DMS153 treated with DMSO at 0.1 percent for 48 hours (cell line): ENCODE measurements around the gene MAN1C1.
"Not testable (repeated sequence)": the region's sequence is repeated elsewhere in the genome, so short reads cannot be mapped to it uniquely, and the experiment has no call there.

Experiments used
- DNase-seq: peaks from one replicate; lab custom pipeline; 2025; ENCODE audit not compliant: unreplicated experiment; lab: John Stamatoyannopoulos, UW

The MAN1C1 gene

GRCh38 chr1:25583519-25584370 is 32.8 kb upstream of the MAN1C1 start:
- no peak for DNase-seq

DNA sequence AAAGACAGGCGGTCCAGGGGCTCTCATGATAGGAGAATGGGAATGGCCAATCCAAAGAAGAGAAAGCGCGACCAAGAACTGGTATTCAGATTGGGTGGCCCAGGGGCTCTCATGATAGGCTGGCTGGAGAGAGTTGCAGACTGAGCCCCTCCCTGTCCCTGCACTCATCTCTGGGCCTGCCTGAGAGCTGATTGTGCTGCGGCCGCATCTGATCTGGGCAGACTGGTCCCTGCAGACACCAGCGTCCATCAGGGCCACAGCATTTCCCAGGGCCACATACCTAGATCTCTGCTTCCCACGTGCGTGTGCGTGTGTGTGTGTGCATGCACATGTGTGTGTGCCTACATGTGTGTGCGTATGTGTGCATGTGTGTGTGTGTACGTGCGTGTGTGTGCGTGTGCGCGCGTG is 30.4 kb upstream of the MAN1C1 start:
- DNase-seq = no peak

GRCh38 chr1:25587290-25587689 is 29.3 kb upstream of the MAN1C1 start:
- no peak for DNase-seq

GRCh38 chr1:25588224-25588623 is 28.4 kb upstream of the MAN1C1 start:
- DNase-seq = not testable (repeated sequence)

GRCh38 chr1:25588786-25589185 is 27.8 kb upstream of the MAN1C1 start:
- DNase-seq = not testable (repeated sequence)

DNA sequence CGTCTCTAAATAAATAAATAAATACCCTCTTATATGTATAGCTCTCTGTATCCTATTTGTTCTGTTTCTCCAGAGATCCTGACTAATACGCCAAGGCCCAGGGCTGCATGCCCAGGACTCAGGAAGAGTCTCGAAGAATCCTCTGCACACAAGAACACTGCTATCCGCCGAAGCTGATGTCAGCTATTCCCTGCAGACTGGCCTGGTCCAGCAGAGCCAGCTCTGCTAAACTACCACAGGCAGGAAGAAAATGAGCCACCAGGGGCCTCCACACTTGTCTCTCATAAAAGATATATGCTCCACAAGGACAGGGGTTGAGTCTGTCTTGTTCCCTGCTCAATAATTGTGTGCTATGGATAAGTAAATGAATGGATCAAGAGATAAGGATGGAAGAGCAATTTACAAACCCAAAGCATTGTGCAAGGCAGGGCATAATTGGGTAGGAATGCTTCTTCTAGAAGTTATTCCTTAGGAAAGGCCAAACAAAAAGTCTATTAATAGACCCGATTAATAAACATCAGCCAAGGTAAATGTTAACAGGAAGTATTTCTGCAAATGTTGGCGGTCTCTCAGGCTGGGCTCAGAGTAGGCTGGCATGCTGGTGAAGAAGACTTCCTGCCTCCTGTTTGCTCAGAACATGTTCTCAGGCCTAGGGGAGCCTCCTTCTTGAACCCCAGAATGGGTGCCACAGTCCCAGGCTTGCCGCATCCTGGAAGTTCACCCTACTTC is 26.3 kb upstream of the MAN1C1 start:
- no peak for DNase-seq

DNA sequence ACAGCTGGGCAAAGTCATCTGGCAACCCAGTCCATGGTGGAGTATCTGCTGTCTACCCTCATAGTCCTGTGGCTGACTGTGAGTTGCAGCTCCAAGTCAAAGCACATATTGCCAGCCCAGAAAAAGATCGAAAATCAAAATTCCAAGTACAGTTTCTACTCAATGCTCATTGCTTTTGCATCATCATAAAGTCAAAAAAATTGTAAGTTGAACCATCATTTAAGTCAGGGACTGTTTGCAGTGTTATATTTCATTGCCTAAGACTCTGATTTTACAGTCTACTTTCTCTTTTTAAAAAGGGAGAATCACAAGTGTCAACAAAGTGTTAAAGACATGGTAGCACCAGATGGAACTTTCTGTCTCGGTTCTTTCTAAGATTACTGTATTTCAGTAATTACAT is 22.7 kb upstream of the MAN1C1 start:
- DNase-seq = no peak

DNA sequence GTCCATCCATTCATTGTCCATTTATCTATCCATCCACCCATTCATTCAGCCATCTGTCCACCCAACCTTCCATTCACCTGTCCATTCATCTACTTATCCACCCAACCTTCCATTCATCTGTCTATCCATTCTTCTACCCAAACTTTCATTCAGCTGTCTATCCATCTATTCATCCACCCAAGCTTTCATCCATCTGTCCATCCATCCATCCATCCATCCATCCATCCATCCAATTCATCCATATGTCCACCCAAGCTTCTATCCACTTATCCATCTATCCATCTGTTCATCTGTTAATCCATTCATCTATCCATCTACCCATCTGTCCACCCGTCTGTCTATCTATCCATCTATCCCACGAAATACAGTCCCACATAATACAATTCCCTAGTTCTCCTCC is 21.6 kb upstream of the MAN1C1 start:
- DNase-seq = no peak

GRCh38 chr1:25596641-25597040 is 19.9 kb upstream of the MAN1C1 start:
- DNase-seq = not testable (repeated sequence)

GRCh38 chr1:25598879-25599278 is 17.7 kb upstream of the MAN1C1 start:
- DNase-seq = no peak

DNA sequence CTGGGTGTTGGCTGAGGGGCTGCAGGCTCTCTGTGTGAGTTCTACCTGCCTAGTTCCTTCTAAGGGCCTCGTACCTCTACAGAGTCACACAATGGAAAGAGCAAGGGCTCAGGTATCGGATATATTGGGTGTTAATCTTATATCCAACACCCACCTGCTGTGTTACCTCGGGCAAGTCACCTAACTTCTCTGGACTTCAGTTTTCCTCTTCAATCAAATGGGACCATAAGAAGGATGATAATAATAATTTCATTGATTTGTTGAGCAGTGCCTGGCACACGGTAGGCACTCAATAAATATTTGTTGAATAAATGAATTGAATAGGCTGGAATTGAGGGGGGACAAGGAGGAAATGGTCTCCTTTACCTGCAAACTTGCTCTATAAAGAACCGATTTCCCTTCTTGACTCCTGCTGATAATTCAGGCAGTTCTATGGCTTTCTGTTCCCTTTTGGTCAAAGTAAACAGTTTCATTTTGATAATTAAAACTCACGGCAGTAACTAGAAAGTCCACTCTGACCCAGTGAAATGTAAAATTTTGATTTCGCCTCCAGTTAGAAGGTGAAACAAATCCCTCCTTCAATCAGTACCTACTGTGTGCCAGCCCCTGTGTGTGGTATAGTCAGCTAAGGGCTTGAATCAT is 16.5 kb upstream of the MAN1C1 start:
- DNase-seq = no peak

DNA sequence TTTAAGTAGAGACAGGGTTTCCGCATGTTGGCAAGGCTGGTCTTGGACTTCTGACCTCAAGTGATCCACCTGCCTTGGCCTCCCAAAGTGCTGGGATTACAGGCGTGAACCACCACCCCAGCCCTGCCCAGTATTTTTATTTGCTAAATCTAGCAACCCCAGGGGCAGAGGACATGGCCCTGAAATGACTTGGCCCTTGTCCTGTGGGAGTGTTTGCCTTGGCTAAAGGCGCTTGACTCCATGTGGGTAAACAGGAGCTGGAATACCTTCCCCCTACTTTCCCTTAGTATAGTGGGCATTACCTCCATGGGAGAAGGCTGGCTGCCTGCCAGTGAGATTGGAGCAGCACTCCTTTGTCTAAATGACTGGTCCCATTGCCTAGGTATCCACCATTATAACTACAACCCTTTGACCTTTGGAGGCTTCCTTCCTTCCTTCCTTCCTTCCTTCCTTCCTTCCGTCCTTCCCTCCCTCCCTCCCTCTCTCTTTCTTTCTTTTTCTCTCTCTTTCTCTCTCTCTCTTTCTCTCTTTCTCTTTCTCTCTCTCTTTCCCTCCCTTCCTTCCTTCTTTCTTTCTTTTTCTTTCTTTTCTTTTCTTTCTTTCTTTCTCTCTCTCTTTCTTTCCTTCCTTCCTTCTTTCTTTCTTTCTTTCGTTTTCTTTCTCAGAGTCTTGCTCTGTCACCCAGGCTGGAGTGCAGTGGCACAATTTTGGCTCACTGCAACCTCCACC is 15.5 kb upstream of the MAN1C1 start:
- DNase-seq = not testable (repeated sequence)

- DNase-seq = not testable (repeated sequence)
Measured at GRCh38 chr1:25603779-25604538, 12.6 kb upstream of the MAN1C1 start.

- DNase-seq = no peak
Measured at GRCh38 chr1:25607123-25607522, 9.5 kb upstream of the MAN1C1 start.

DNA sequence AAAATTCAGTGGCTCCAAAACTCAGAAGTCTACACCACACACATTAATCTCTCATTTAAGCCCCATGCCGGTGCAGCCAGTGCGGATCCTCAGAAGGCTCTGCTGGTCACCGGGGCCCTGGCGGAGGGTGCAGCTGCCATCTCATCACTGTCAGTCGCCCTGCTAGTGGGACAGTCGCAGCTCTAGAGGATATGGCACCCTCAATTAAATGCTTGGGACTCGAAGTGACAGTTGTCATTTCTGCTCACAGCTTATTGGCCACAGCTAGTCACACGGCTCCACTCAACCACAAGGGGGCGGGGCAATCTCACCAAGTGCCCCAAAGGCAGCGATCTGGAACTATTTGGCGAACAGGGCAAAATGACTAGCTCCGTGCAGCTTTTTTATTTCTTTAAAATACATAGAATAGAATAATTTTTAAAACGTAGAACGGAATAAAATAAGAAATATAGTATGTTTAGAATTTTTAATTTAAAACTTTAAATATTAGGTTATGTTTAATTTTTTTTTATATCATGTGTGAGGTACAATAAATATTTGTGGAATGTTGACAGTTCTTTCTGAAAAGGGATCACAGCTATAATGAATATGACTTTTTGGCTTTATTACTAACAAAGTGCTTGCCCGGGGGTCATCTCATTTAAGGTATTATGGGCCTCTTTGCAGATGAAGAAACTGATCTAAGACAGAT is 8.0 kb upstream of the MAN1C1 start:
- DNase-seq = peak; percentile 87

GRCh38 chr1:25609921-25610320 is 6.7 kb upstream of the MAN1C1 start:
- no peak for DNase-seq

DNA sequence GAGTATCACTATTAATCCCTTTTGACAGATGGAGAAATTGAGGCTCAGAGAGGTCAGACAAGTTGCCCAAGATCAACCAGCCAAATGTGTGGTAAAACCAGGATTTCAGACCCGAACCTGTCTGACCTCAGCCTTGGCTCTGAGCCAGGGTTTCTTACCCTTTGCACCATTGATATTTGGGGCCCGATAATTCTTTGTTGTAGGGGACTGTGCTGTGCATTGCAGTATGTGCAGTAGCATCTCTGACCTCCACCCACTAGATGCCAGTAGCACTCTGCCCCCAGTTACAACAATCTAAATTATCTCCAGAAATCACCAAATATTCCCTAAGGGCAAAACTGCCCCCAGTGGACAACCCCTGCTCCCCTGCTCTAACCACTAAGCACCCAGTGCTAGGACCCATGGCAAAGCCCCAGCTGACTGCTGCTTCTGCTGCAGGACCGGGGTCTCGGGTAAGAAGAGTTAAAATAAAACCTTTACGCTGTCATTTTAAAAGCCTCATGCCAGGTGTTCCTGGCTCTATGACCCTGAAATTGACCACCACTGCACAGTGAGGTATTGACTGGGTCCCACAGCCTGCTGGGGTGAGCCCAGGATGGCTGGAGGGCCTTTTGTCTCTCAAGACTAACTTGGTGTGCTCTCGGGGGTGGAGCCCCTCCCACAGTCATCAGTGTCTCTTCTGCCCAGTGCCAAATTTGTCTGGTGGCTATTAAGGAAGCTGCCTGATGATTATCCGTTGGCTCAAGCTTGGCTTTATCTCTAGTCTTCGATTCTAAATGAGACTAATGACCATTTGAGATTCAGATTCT is 5.6 kb upstream of the MAN1C1 start:
- DNase-seq = no peak

DNA sequence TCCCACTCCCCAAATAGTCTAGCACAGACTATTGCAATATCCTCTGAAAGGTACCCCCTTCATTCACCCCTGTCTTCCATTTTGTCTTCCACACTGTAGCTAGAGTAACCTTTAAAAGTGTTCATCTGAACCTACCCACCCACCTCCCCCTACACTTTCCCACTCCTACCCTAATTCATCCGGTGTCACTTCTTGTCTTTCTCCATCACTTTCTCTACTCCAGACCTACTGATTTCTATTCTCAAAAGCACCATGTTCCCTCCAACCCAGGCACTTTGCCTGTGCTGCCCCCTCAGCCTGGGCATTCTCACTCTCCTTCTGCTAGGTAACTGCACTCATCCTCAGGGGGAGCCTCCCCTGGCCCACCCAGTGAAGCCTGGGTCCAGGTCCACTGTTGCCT is 4.7 kb upstream of the MAN1C1 start:
- DNase-seq = no peak

- no peak for DNase-seq
Measured at GRCh38 chr1:25612421-25612820, 4.2 kb upstream of the MAN1C1 start.
